NCI-H510A (cell line): ENCODE data around the gene DDO.

Source experiments
- DNase-seq: peaks from one replicate; lab custom pipeline; 2025; lab: John Stamatoyannopoulos, UW

The DDO gene

GRCh38 chr6:110419028-110419739, 3.8 kb upstream of the DDO start:
- DNase-seq: no peak

- no peak for DNase-seq
Observed at GRCh38 chr6:110418594-110418993, 3.2 kb upstream of the DDO start.

GRCh38 chr6:110414669-110415068, 706 bp downstream of the DDO start:
- DNase-seq: no peak

- no peak for DNase-seq
Observed at GRCh38 chr6:110412360-110412759, 3.0 kb downstream of the DDO start.

- DNase-seq: no peak
Observed at GRCh38 chr6:110410511-110410910, 4.9 kb downstream of the DDO start.

GRCh38 chr6:110409794-110410193, 5.6 kb downstream of the DDO start:
- no peak for DNase-seq

GRCh38 chr6:110408901-110409300, 6.5 kb downstream of the DDO start:
- DNase-seq: no peak

GRCh38 chr6:110404607-110405006, 10.8 kb downstream of the DDO start:
- DNase-seq: no peak

GRCh38 chr6:110401585-110402176, 13.7 kb downstream of the DDO start:
- DNase-seq: no peak

- DNase-seq: no peak
Observed at GRCh38 chr6:110400208-110400607, 15.2 kb downstream of the DDO start.

- no peak for DNase-seq
Observed at GRCh38 chr6:110399219-110400071, 15.9 kb downstream of the DDO start.

- no peak for DNase-seq
Observed at GRCh38 chr6:110398778-110399177, 16.6 kb downstream of the DDO start.

GRCh38 chr6:110395221-110395620, 20.2 kb downstream of the DDO start:
- DNase-seq: no peak

GRCh38 chr6:110394409-110394808, 21.0 kb downstream of the DDO start:
- DNase-seq: no peak

GRCh38 chr6:110392727-110393126, 22.6 kb downstream of the DDO start:
- no peak for DNase-seq

GRCh38 chr6:110390404-110390803, 25.0 kb downstream of the DDO start:
- no peak for DNase-seq

GRCh38 chr6:110389689-110390382, 25.5 kb downstream of the DDO start:
- DNase-seq: no peak

- DNase-seq: no peak
Observed at GRCh38 chr6:110387986-110388385, 27.4 kb downstream of the DDO start.

GRCh38 chr6:110385458-110385863, 29.9 kb downstream of the DDO start:
- no peak for DNase-seq

GRCh38 chr6:110378552-110378951, 36.8 kb downstream of the DDO start:
- no peak for DNase-seq

- no peak for DNase-seq
Observed at GRCh38 chr6:110369066-110369465, 46.3 kb downstream of the DDO start.

GRCh38 chr6:110368284-110368683, 47.1 kb downstream of the DDO start:
- DNase-seq: no peak
